Measurements from ENCODE around the gene RNF130.

- TF ChIP-seq POLR2A (IDR thresholded peaks at IDR 0.05) (no peak), CTCF (IDR thresholded peaks at IDR 0.05) (no peak)
Observed at GRCh38 chr5:179905161-179905560, 166.4 kb downstream of the RNF130 start.
